Renal cortical epithelial cell (primary cell): ENCODE data around the gene TBC1D8. TPM values are rescaled to one million over a fixed set of nuclear protein-coding genes. Genes with fewer than 3 reads are reported as not detected.
A peak's percentile ranks its signal among the peaks of the same experiment; 100 is the strongest.

Experiments used
- DNase-seq: peaks from one replicate; pipeline ENCODE4 v3.0.0-alpha.2; 2011; ENCODE audit warnings: low read depth
- total RNA-seq: library from RNA; depleted of rRNA; stranded (reverse); fragments of >200 nt; gene quantifications from 2 replicates; pipeline ENCODE4 v1.2.3, GENCODE V29; 2014

TBC1D8 gene
- total RNA-seq, 1 donor from 2014 or later: 22.8 TPM

DNA sequence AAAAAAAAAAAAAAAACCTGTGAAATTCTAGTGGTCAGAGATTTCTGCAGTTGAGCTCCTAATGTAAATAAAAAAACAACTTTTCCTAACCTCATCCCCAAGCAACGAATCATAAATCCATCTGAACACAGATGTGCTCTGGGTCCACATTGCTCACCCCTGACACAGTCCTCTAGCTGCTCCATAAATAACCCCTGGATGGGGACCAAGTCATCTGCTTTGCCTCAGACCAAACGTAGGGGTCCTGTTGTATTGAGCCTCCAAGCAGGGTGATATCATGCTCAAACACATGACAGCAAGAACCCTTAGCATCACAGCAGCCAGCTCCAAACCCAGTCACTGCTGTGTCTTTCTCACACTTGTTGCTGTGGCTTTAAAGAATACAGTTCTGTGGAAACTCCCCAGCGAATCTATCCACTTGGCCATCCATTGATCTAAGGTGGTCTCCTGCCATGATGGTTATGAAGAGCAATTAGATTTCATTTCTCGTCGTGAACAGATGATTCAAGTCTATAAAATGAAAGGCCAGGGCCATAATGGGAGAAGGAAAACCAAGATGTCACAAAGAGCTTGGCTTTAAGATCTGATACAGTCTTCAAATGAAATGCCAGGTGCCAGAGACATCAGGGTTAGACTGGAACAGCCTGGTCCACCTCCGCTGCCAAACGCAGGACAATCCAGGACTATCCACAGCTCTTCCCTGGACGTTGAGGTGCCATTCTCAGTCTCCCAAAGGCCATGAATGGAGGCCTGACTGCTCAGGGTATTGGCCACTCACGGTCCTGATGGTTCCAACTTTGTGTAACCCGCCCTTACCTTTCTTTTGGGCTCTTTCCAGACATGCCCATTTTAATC, 39.0 kb downstream of the TBC1D8 start:
- peak; percentile 49 for DNase-seq

DNA sequence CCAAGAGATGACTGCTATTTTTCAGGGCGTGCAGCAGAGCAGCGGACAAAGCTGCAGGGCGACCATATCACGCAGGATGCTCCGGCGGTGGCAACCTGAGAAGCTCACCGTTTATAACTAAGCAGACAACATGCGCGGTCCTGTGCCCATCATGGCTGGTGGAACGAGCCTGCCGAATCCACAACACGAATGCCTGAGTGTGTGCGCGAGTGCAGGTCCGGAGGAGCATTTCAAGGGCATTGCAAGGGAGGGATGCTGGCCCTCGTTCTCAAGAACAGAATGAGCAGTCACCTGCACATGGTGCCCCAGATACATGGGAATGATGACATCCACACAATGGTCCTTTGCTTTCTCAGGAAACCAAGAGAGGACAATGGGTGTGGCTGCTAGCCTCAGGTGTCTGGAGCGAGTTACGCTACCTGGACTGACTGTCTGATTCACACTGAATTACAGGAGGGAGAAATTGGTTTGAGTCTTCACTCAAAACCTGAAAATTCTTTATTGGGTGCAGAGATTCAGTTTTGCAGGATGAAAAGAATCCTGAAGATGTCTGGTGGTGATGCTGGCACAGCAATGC, 39.8 kb downstream of the TBC1D8 start:
- no peak for DNase-seq

DNA sequence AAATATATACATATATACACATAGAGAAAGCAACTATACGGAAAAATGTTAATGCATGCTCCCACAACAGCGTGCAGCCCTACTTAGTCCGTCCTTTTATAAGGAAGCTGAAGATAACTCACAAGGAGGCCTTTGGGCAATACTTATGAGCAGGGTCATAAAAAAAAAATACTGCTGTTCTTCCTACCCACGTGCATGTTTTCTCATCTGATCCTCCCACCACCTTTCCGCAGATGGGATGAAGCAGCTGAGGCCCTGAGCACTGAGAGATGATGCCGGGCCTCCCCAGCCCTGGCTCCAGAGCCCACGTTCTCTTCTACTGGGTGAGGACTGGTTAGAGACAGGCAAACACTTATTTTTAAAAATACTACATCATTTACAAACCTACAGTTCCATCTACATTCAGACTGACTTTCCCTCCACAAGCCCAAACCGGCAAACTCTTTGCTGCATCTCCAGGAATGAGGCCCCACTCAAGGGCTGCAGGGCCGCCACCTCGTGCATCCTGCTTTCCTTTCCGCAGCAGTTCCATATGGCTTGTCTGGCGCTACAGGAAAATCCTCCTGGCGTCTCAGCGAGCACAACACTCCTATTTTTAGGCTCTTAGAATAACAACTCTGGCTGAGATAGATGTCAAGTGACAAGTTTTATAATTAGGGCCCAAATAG, 41.6 kb downstream of the TBC1D8 start:
- DNase-seq: no peak

DNA sequence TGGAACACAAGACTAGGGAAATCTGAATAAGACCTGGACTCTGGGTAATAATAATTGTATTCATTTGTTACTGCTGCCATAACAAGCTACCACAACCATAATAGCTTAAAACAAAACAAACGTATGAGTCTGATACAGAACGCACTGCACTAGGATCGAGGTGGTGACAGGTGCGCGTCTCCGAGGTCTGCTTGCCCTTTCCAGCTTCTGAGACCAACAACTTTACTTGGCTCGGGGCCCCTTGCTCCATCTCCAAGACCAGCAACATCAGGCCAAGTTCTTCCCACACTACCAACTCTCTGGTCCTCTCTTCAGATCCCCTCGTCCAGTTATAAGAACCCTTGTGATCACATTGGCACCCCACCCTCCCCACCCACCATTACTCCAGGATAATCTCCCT, 42.8 kb downstream of the TBC1D8 start:
- no peak for DNase-seq

DNA sequence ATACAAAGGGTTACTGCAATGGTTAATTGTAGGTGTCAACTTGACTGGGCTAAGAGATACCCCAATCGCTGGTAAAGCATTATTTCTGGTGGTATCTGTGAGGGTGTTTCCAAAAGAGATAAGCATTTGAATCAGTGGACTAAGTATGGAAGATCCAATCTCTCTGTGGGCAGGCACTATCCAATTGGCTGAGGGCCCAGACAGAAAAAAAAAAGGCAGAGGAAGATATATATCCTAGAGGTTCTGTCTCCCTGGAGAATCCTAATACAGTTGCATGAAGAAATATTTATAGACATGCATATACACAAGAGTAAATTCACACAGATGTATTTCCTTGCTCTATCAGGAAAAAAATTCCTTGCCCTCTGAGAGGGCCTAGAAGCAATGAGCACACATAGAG, 43.9 kb downstream of the TBC1D8 start:
- DNase-seq: no peak

DNA sequence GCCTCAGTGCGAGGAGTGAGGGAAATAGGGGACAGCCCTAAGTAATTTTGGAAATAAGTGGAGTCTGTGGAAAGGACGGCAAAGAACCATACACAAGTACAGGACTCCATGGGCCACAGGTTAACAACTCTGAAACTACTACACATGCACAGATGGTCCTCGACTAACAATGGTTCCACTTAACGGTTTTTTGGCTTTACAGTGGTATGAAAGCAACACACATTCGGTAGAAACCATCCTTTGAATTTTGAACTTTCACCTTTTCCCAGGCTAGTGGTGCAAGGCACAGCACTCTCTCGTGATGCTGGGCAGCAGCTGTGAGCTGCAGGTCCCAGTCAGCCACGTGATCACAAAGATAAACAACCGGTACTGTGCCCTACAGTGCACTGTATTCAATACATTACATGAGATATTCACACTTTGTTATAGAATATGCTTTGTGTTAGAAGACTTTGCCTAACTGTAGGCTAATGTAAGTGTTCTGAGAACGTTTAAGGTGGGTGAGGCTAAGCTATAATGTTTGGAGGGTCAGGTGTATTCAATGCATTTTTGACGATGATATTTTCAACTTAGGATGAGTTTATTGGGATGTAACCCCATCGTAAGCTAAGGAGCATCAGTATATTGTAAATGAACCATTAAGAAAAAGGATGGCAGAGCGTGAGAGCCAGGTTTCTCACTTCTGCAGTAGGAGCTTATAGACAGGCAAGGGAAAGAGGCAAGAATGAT, 44.6 kb downstream of the TBC1D8 start:
- DNase-seq: peak; percentile 63

DNA sequence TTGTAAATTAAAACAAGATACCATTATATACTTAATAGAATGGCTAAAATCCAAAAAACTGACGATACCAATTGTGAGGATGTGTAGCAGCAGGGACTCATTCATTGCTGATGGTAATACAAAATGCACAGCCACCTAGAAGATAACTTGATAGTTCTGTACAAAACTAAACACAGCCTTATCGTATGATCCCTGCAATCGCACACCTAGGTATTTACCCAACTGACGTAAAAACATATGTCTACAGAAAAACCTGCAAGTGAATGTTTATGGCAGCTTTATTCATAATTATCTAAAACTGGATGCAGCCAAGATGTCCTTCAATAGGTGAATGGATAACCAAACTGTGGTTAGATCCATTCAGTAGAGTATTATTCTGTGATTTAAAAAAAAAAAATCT, 45.5 kb downstream of the TBC1D8 start:
- no peak for DNase-seq

DNA sequence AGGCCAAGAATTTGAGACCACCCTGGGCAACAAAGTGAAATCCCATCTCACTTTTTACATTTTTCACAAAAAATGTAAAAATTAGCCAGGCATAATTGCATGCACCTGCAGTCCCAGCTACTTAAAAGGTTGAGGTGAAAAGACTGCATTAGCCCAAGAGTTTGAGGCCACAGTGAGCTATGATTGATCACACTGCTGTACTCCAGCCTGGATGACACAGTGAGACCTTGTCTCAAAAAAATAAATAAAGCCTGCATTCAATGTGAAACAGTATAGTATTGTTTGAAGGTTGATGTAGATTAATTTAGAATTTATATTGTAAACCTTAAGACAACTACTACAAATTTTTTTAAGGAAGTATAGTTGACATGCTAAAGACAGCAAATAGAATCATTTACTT, 53.5 kb downstream of the TBC1D8 start:
- no peak for DNase-seq

DNA sequence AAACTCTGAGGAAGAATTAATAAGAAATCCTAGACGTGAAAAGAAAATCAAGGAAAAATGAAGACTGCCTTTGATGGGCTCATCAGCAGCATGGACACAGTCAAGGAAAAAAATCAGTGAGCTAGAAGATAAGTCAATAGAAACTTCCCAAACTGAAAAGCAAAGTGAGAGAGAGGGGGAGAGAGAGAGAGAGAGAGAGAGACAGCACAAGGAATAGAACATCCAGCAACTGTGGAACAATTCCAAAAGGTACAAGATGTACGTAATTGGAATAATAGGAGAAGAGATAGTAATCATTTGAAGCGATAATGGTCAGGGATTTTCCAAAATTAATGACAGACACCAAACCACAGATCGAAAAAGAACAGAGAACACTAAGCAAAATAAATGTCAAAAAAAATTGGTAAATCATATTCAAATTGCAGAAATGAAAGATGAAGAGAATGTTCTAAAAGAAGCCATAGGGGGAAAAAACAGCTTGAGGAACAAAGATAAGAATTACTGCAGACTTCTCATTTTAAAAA, 54.5 kb downstream of the TBC1D8 start:
- DNase-seq: no peak

DNA sequence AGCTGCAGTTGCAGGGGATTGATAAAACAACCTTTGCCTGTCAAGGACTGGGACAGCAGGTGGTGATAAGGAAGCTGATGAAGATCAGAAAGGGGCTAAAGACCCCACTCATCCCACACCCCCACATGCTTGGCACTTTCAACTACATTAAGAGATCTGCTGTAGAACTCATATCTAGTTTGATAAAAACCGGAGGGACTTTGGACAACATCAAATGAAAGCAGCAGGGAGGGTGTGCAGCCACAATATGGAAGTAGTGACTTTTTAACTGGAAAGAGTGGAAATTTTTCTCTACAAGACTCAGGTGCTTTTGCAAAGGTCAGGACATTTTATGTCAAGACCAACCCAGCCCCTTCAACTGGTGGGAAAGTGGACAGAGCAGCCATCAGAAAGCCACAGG, 56.8 kb downstream of the TBC1D8 start:
- DNase-seq: no peak

DNA sequence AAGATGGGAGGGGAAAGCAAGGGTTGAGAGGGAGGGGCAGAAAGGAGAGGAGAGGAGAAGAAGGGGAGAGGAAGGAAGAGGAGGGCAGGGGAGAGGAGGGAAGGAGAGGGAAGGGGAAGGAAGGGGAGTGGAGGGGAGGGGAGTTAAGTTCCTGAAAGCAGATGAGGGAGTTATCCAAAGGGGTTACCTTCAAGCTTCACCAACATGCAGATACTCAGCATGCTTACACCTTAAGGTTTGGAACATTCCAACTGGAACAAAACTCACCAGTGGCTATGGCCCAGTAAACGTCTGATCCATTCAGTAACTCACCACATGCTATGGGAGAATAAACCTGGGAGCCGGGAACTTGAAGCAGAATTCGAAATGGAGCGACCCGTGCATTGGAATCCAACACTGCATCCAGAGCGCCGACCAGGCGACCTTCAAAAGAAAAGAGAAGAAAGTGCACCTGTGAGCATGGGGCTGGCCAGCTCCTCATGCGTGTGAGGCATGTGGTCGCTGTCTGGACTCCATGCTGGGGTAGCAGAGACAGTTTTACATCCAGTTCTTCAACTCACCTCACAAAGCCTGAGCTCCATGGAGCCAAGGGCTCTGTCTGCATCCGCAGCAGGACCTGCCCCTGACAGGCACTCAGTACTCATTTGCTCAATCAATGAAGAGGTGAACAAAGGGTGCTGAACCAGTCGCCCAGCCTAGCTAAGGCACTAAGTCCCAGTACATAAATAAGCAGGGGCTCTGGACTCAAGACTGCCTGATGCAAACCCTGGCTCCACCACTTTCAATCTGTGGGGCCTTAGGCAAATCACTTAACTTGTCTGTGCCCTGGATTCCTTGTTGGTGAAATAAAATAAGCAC, 61.0 kb downstream of the TBC1D8 start:
- no peak for DNase-seq

DNA sequence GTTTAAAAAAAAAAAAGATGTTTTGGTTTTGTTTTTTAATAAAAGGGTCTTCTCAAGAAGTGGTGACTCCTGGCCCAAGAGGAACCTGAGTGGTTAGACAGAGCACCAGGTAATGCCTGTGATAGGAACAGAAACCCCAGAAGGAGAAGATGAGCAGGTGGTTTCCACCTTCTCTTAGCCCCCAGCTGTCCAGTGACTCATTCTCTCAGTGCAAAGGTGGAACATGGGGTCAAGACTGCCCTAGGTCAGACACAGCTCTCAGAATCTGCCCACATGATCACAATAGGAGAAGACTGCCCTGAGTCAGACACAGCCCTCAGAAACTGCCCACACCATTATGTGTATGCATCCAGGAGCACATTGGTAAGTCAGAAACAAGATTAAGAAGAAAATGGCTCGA, 61.8 kb downstream of the TBC1D8 start:
- peak; percentile 38 for DNase-seq

DNA sequence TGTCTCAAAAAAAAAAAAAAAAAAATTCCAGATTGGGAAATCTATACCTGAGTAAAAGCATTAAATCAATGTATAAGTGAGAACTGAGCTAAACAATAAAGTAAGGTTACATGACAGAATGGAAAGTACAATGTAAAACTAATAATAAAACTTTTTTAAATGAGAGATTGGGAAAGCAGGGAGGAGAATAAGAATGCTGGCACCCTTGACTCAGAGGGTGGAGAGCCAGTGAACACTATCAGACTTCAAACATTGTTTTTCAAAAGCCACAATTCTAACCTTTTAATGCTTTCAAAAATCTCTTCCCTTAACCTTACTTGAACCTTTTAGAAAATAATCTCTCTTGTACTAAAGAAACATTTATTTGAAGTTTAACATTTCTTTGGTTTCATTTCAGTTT, 63.5 kb downstream of the TBC1D8 start:
- peak; percentile 42 for DNase-seq

DNA sequence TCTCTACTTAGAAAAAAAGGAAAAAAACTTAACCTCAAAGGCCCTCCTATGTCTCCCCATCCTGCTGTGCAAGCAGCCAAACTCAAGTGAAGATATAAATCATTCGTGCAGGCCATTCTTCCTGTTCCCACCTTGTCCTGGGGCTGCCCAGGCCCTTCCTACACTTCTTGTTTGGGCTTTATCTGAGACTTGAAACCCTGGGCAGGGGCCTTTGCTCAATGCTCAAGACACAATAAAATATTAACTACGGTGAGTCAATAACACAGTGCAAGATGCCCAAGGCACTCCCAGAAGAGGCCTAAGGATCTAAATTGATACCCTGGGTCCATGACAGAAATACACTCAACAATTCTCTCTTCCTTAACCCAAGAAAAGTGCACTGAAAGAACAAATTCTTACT, 67.6 kb downstream of the TBC1D8 start:
- peak; percentile 80 for DNase-seq

DNA sequence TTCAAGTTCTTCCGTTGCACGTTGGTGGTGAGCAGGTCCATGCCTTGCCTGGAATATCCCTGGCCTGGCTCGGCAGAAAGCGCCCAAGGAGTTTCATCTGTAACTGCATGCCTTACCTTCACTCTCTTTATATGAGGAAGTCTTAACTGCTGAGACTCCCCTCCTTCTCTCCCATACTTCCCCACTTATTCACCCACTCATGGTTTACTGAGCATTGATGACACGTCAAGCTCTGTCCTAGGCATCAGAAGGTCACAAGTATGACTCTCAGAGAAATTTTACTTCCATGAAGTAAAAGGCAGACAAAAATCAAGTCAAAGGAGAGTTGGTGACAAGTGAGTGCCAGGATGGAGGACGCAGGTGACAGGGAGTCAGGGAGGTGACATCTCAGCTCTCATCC, 68.2 kb downstream of the TBC1D8 start:
- DNase-seq: peak; percentile 23

DNA sequence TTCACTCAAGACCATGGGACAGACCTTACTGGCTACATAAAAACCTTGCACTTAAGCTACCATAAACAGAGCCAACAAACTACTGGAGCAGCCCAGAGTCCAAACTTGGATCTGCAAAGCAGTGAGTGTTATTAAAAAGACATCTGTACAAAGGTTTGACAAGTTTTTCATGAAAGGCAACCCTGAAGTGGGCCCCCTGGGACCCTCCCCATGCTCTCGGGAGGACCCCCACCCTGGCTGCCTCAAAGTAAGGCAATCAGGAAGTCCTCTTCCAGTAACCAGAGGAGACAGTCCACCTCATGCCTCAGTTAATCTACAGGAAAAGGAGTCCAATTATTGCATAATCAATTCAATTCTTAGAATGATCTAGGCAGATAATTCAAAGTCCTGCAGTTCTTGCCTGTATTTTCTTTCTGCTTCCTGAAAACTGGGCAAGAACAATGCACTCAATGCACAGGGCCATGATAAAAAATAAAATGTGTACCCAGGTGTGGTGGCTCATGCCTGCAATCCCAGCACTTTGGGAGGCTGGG, 69.7 kb downstream of the TBC1D8 start:
- DNase-seq: peak; percentile 14

DNA sequence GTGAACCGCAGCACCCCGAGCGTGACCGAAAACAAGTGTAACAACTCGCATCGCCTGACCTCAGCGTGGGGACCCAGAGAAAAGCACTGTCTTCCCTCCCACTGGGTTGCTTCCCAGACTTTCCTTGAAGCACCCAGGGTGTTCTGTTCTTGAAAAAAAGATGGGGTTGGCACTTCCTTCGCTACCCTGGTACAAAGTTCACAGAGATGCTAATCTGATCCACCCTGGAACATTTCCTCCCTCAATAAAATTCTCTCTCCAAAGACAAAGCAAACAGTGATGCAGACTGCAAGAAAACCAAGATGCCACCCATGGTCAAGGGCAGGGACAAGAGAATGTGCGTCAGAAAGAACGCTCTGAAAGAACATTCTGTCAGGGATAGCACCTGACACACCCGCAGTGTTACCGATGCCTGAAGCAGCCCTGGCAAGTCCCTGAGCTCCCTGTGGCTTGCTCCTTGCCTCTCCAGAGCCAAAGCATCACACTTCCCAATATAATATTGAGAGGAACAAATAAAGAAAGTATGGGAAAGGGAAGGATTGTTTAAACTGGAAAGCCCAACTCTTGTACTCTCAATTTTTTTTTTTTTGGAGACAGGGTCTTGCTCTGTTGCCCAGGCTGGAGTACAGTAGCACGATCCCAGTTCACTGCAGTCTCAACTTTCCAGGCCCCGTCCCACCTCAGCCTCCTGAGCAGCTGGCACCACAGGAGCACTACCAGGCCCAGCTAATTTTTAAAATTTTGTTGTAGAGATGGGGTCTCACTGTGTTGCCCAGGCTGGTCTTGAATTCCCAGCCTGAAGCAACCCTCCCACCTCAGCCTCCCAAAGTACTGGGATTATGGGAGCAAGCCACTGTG, 70.7 kb downstream of the TBC1D8 start:
- peak; percentile 24 for DNase-seq

DNA sequence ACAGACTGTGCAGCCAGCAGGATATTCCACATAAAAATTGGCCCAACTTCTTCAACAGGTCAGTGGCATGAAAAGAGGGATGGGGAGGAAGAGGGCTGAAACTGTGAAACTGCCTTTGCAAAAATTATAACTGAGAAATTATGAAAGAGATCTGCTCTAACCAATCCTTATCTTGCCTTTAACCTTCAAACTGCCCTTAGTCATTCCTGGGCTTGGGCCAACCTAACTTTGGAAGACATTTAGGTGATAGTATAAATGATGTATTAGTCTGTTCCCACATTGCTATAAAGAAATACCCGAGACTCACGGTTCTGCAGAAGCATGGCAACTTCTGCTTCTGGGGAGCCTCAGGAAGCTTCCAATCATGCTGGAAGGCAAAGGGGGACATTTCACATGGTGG, 74.6 kb downstream of the TBC1D8 start:
- peak; percentile 54 for DNase-seq

DNA sequence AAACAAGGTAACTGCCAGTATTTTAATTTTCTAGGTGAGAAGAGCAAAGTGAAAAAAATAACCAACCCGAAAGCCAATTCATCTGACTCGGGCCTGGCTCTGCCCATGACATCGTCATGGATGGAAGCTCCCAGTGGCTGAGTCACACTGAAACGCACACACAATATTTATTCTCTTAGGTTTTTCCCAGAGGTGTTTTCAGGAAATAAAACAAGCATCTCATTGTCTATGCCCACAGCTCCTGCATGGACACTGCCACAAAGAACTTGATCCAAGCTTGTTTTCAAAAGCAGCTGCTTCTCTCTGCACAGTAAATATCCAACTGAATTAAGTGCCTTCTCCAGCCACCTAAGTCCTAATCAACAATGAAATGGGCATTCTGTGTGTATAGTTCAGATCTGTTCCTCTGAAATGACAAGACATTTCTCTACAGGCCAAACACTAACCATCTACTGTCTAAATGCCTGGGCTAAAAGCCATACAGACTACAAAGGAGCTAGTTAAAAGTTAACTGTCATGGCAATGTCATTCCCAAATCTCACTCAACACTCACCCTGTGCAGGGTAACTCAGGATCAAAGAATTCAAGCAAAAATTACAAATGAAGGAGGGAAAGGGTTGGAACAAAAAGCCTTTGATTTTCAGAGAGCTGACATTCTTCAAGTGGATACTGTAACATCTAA, 86.2 kb downstream of the TBC1D8 start:
- peak; percentile 97 for DNase-seq
